Measurements from ENCODE around the gene PNKP. TPM values are rescaled to one million over a fixed set of nuclear protein-coding genes. Genes with fewer than 3 reads are reported as not detected.

PNKP gene
- total RNA-seq (28.4 TPM), polyA plus RNA-seq (31.4 TPM)

DNA sequence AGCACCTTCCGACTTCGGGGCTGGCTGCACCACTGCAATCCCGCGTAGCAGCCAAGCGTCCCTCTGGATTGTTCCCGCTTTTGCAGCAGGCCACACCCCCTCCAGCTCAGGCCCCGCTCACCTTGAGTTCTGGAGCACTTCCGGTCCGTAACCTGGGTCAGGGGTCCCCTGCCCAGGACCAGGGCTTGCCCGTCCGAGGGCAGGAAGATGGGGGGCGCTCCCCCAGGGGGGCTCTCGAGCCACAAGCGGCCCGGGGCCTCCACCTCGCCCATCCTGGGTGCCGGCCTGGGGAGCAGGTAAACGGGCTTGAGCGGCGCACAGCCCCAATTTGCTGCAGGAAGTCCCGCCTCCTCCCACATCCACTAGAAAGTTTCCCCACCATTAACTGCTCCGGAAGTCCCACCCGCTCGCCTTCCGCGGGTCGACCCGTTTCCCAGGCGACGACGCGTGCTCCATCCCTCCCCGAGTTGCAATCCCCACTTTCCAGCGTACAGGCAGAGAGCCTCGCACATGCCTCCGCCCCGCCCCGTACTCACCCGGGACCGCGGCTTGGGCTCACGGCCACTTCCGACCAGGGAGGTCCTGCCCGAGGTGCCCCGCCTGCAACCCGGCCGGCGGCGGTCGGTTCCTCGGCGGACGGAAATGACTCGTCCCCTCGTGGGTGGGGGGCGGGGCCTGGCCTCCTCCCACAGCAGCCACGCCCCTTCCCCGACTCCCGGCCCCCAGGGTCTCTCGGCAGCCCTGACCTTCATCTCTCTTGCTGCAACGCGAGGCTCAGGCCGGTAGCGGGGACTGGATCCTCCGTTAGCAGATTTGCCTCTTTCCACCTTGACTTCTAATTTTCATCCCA is at the start of gene PNKP:
Gene PNKP (minus strand): TSS at position 644 of the 850 bp plus-strand sequence. CDS start 372 bp downstream, at position 272.
- no peaks in the 10 kb centered on the region for H3K36me3 ChIP-seq (ENCODE audit: insufficient read depth)
- peak; percentile 86 for DNase-seq (ENCODE audit: extremely low spot score)
- H3K27ac ChIP-seq (ENCODE audit: low read depth) = peak within 1 kb of the TSS; percentile 97
- under 1% methylated on average over 65 of the region's 65 CpGs for WGBS
- no peaks in the 10 kb centered on the region for H3K4me1 ChIP-seq (ENCODE audit: insufficient read depth)
- peak within 1 kb of the TSS; percentile 81 for H3K4me3 ChIP-seq (ENCODE audit: low read depth, low read length)

DNA sequence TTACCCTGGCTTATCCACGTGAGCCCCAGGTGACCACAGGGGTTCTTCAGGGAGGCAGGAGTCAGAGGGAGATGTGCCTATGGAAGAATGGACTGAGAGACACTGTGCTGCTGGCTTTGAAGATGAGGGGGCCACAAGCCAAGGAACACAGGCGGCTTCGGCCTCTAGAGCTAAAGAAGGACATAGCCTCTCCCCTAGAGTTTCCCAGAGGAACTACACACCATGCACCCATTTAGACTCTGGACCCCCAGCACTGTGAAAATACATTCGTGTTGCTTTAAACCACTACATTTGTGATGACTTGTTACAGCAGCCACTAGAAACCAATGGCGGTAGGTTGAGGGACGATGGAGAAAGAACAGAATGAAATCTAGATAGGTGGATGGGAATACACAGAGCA is 47.9 kb upstream of the PNKP start:
- 97% methylated on average over 6 of the region's 6 CpGs for WGBS
- Histone ChIP-seq H3K36me3 (ENCODE audit: insufficient read depth) (no peaks in the 10 kb centered on the region), H3K4me1 (ENCODE audit: insufficient read depth) (no peaks in the 10 kb centered on the region), H3K27ac (ENCODE audit: low read depth) (no peak overlapping the region), H3K4me3 (ENCODE audit: low read depth, low read length) (no peak overlapping the region)
- DNase-seq (ENCODE audit: extremely low spot score) = no peak

GRCh38 chr19:49913720-49914119 is 46.3 kb upstream of the PNKP start:
- WGBS = 86% methylated on average over 10 of the region's 10 CpGs
- H3K4me1 ChIP-seq (ENCODE audit: insufficient read depth) = no peaks in the 10 kb centered on the region
- no peak for DNase-seq (ENCODE audit: extremely low spot score)
- H3K36me3 ChIP-seq (ENCODE audit: insufficient read depth) = no peaks in the 10 kb centered on the region
- H3K27ac ChIP-seq (ENCODE audit: low read depth) = no peak overlapping the region
- no peak overlapping the region for H3K4me3 ChIP-seq (ENCODE audit: low read depth, low read length)

GRCh38 chr19:49912965-49913685 is 45.7 kb upstream of the PNKP start:
- no peak overlapping the region for H3K27ac ChIP-seq (ENCODE audit: low read depth)
- DNase-seq (ENCODE audit: extremely low spot score) = no peak

GRCh38 chr19:49911381-49912145 is 44.2 kb upstream of the PNKP start:
- no peak for DNase-seq (ENCODE audit: extremely low spot score)
- Histone ChIP-seq H3K27ac (ENCODE audit: low read depth) (no peak overlapping the region), H3K4me1 (ENCODE audit: insufficient read depth) (no peaks in the 10 kb centered on the region), H3K36me3 (ENCODE audit: insufficient read depth) (no peaks in the 10 kb centered on the region), H3K4me3 (ENCODE audit: low read depth, low read length) (no peak overlapping the region)
- WGBS = 72% methylated on average over 9 of the region's 9 CpGs

More at GRCh38 chr19:49912965-49913685, 45.7 kb upstream of the PNKP start:
- 81% methylated on average over 21 of the region's 21 CpGs for WGBS
- Histone ChIP-seq H3K36me3 (ENCODE audit: insufficient read depth) (no peaks in the 10 kb centered on the region), H3K4me3 (ENCODE audit: low read depth, low read length) (no peak overlapping the region), H3K4me1 (ENCODE audit: insufficient read depth) (no peaks in the 10 kb centered on the region)

DNA sequence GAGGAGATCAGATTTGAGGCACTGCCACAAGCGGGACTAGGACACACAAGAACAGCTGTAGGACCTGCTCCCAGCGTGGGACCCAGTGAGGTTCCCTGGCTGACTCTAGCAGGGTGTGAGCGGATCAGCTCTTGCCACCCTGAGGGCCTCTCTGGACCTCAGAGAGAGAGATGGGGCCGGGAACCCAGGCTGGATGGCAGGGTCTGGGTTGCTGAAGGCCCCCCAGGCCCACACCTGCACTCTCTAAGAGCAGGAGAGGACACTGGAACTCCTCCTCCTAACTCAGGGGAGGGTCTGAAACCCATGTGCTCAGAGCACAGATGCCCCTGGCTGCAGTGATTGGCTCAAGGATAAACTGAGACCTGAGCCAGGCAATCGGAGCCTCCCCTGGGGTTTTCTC is 42.8 kb upstream of the PNKP start:
- Histone ChIP-seq H3K4me1 (ENCODE audit: insufficient read depth) (no peaks in the 10 kb centered on the region), H3K4me3 (ENCODE audit: low read depth, low read length) (no peak overlapping the region), H3K27ac (ENCODE audit: low read depth) (no peak overlapping the region), H3K36me3 (ENCODE audit: insufficient read depth) (no peaks in the 10 kb centered on the region)
- WGBS = 91% methylated on average over 5 of the region's 5 CpGs
- DNase-seq (ENCODE audit: extremely low spot score) = no peak

DNA sequence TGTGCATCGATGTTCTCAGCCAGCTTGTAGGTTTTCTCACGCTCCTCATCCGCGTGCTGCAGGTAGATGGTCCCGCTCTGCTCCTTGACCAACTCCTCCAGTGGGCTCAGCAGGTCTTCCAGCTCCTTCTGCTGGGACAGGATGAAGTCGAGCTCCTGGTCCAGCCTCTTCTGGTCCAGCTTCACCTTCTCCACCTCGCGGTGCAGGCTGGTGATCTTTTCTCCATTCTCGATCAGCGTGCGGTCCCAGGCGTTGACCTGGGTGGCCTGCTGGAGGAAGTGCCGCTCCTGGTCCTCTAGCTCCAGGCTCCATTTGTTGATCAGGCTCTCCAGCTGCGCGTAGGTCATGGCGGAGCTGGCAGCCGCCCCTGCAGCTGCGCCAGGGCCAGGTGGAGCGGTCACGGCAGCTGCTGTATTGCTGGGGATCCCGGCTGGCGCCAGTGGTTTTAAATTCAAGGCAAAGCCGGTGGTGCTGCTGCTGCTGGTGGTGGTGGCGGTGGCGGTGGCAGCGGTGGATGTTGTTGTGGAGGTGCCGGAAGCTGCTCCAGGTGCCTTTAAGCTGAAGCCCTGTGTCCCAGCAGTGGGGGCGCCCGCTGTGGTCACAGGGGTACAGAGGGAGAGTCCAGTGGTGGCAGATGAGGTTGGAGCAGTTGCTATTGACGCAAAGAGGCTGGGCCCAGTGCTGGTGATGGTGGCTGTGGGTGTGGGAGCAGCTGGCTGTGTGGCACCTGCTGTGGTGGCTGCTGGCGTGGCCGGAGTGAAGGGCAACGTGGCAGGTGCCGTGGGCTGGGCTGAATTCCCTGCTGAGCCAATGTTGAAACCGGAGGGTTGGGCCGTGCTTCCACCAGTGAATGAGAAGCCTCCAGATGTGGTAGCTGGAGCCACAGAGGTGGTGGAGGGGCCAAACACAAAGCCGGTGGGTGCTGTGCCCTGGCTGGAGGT is 41.4 kb upstream of the PNKP start:
- Histone ChIP-seq H3K36me3 (ENCODE audit: insufficient read depth) (no peaks in the 10 kb centered on the region), H3K4me3 (ENCODE audit: low read depth, low read length) (no peak overlapping the region), H3K4me1 (ENCODE audit: insufficient read depth) (no peaks in the 10 kb centered on the region), H3K27ac (ENCODE audit: low read depth) (no peak overlapping the region)
- DNase-seq (ENCODE audit: extremely low spot score) = no peak
- 97% methylated on average over 37 of the region's 37 CpGs for WGBS

- no peaks in the 10 kb centered on the region for H3K36me3 ChIP-seq (ENCODE audit: insufficient read depth)
- no peak overlapping the region for H3K27ac ChIP-seq (ENCODE audit: low read depth)
- no peak for DNase-seq (ENCODE audit: extremely low spot score)
- H3K4me1 ChIP-seq (ENCODE audit: insufficient read depth) = no peaks in the 10 kb centered on the region
- 93% methylated on average over 23 of the region's 23 CpGs for WGBS
- no peak overlapping the region for H3K4me3 ChIP-seq (ENCODE audit: low read depth, low read length)
These were observed 40.5 kb upstream of the PNKP start for GRCh38 chr19:49907745-49908446.

- WGBS = 89% methylated on average over 16 of the region's 16 CpGs
- Histone ChIP-seq H3K4me3 (ENCODE audit: low read depth, low read length) (no peak overlapping the region), H3K36me3 (ENCODE audit: insufficient read depth) (no peaks in the 10 kb centered on the region), H3K27ac (ENCODE audit: low read depth) (no peak overlapping the region), H3K4me1 (ENCODE audit: insufficient read depth) (no peaks in the 10 kb centered on the region)
- DNase-seq (ENCODE audit: extremely low spot score) = no peak
These were observed 39.6 kb upstream of the PNKP start for GRCh38 chr19:49906879-49907564.

- Histone ChIP-seq H3K4me1 (ENCODE audit: insufficient read depth) (no peaks in the 10 kb centered on the region), H3K27ac (ENCODE audit: low read depth) (no peak overlapping the region), H3K4me3 (ENCODE audit: low read depth, low read length) (no peak overlapping the region), H3K36me3 (ENCODE audit: insufficient read depth) (no peaks in the 10 kb centered on the region)
- 64% methylated on average over 6 of the region's 6 CpGs for WGBS
- DNase-seq (ENCODE audit: extremely low spot score) = no peak
These were observed 36.8 kb upstream of the PNKP start for GRCh38 chr19:49904136-49904535.

DNA sequence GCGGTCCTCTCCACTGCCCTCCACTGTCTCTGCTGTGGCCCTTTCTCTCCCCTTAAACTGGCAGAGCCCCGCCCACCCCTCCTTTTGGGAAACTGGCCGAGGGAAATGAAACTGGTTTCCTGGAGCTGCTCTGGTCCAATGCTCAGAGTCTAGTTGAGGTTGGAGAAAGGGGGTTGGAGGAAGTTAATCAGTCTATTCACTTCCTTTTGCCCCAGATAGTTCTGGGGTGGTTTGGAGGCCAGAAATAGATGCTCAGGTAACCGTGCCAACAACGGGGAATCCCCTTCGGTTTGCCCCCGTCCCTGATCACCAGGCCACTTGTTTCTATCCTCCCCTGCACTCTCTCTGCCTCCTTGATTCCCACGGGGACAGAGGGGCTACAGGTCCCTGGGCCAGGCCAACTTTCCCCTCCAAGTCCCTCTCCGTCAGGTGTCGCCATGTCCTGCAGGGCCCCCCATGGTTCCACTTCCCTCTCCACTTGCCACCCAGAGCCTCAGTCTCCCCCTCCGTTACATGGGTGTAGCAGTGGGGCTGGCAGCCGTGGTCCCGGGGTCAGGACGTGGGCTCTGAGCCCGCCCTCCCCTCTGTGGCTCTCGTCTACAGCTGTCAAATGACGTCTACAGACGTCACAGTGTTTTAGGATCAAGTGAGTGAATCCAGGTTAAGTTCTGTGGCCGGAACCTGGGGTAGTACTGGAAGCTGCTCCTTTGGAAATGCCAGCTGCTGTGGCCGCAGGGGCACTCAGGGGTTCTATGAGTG is 29.7 kb upstream of the PNKP start, which contains the start of gene IL4I1:
Gene IL4I1 (minus strand): TSS at position 25 of the 759 bp plus-strand sequence. CDS start 727 bp downstream, outside the sequence.
- H3K4me3 ChIP-seq (ENCODE audit: low read depth, low read length) = no peak within 1 kb of the TSS
- no peak for DNase-seq (ENCODE audit: extremely low spot score)
- no peaks in the 10 kb centered on the region for H3K4me1 ChIP-seq (ENCODE audit: insufficient read depth)
- 39% methylated on average over 20 of the region's 20 CpGs for whole genome bisulfite sequencing
- no peaks in the 10 kb centered on the region for H3K36me3 ChIP-seq (ENCODE audit: insufficient read depth)
- no peak within 1 kb of the TSS for H3K27ac ChIP-seq (ENCODE audit: low read depth)

Data from urinary bladder (tissue), 4 donors.